Nephron progenitor cell (in vitro differentiated cells): Measurements from ENCODE around the gene PXN.

Source experiments
- DNase-seq: peaks from one replicate; pipeline ENCODE4 v3.0.0; 2021
- H3K27ac Mint-ChIP-seq: 2 replicates; pipeline ENCODE4 v1.8.0; 2021; ENCODE audit warnings: mild to moderate bottlenecking, moderate library complexity, mixed read lengths
- H3K27me3 Mint-ChIP-seq: 2 replicates; pipeline ENCODE4 v1.8.0; 2021; ENCODE audit warnings: mild to moderate bottlenecking, low read depth, mixed read lengths; ENCODE audit not compliant: poor library complexity
- H3K36me3 Mint-ChIP-seq: 2 replicates; pipeline ENCODE4 v1.8.0; 2021; ENCODE audit warnings: low read depth, mixed read lengths
- H3K4me1 Mint-ChIP-seq: 2 replicates; pipeline ENCODE4 v1.8.0; 2021; ENCODE audit warnings: mixed read lengths
- H3K4me3 Mint-ChIP-seq: 2 replicates; pipeline ENCODE4 v1.8.0; 2021; ENCODE audit warnings: mild to moderate bottlenecking, moderate library complexity, mixed read lengths
- H3K9me3 Mint-ChIP-seq: 2 replicates; pipeline ENCODE4 v1.8.0; 2021; ENCODE audit warnings: mild to moderate bottlenecking, moderate library complexity, mixed read lengths
- CTCF ChIP-seq: fragments of 200-600 bp; sonication (generic); IDR thresholded peaks from 2 replicates; pipeline ENCODE4 v1.5.0; 2021; ENCODE audit warnings: antibody characterized with exemption

Gene PXN

DNA sequence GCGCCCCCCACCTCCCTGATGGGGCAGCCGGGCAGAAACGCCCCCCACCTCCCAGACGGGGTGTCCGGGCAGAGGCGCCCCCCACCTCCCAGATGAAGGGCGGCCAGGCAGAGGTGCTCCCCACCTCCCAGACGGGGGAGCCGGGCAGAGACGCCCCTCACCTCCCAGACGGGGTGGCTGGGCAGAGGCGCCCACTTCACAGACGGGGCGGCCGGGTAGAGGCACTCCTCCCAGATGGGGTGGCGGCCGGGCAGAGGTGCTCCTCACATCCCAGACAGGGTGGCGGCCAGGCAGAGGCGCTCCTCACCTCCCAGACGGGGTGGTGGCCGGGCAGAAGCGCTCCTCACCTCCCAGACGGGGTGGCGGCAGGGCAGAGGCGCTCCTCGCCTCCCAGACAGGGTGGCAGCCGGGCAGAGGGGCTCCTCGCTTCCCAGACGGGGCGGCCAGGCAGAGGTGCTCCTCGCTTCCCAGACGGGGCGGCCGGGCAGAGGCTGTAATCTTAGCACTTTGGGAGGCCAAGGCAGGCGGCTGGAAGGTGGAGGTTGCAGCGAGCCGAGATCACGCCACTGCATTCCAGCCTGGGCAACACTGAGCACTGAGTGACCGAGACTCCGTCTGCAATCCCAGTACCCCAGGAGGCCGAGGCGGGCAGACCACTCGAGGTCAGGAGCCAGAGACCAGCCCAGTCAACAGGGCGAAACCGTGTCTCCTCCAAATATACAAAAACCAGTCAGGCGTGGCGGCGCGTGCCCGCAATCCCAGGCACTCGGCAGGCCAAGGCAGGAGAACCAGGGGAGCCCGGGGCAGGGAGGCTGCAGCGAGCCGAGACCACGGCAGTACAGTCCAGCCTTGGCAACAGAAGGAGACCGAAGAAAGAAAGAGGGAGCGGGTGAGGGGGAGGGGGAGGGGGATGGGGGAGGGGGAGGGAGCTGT lies 12.9 kb upstream of the PXN start:
- Mint-ChIP-seq H3K27ac (no peak overlapping the region), H3K27me3 (peaks cover 8% of the 10 kb centered on the region), H3K4me3 (no peak overlapping the region), H3K36me3 (no peaks in the 10 kb centered on the region), H3K4me1 (no peaks in the 10 kb centered on the region), H3K9me3 (peaks cover 23% of the 10 kb centered on the region)
- no peak for TF ChIP-seq CTCF
- DNase-seq = no peak

DNA sequence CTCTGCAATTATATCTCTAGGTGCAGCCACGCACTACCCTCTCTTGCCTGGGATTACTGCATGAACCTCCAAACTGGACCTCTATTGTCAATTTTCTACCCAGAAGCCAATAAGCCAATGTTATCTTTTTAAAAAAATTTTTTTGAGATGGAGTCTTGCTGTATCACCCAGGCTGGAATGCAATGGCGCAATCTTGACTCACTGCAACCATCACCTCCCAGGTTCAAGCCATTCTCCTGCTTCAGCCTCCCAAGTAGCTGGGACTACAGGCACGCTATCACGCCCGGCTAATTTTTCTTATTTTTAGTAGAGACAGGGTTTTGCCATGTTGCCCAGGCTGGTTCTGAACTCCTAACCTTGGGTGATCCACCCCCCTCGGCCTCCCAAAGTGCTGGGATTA lies 11.2 kb upstream of the PXN start:
- no peak for TF ChIP-seq CTCF
- no peak overlapping the region for H3K27ac Mint-ChIP-seq
- peaks cover 23% of the 10 kb centered on the region for H3K9me3 Mint-ChIP-seq
- DNase-seq = no peak
- H3K36me3 Mint-ChIP-seq = no peaks in the 10 kb centered on the region
- no peaks in the 10 kb centered on the region for H3K27me3 Mint-ChIP-seq
- no peaks in the 10 kb centered on the region for H3K4me1 Mint-ChIP-seq
- H3K4me3 Mint-ChIP-seq = no peak overlapping the region

DNA sequence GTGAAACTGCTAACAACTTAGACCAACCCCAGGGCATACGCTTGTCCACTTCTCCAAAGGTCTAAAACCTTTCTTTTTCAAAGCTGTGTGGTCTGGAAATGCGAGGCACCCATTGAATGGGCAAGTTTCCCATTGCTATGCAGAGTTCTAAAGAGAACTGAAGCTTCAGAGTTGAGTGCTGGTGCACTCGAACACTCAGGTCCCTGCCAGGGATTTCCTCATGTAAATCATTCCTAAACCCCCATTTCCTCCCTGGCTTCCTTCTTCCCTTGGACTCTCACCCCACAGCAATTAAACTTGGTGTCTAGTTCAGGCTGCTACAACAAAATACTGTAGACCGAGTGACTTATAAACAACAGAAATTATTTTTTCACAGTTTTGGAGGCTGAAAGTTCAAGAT lies 2.2 kb upstream of the PXN start:
- TF ChIP-seq CTCF = no peak
- DNase-seq = no peak
- Mint-ChIP-seq H3K4me3 (no peak overlapping the region), H3K4me1 (peaks cover 50% of the 10 kb centered on the region), H3K27ac (no peak overlapping the region), H3K9me3 (no peaks in the 10 kb centered on the region), H3K36me3 (no peaks in the 10 kb centered on the region), H3K27me3 (no peaks in the 10 kb centered on the region)

DNA sequence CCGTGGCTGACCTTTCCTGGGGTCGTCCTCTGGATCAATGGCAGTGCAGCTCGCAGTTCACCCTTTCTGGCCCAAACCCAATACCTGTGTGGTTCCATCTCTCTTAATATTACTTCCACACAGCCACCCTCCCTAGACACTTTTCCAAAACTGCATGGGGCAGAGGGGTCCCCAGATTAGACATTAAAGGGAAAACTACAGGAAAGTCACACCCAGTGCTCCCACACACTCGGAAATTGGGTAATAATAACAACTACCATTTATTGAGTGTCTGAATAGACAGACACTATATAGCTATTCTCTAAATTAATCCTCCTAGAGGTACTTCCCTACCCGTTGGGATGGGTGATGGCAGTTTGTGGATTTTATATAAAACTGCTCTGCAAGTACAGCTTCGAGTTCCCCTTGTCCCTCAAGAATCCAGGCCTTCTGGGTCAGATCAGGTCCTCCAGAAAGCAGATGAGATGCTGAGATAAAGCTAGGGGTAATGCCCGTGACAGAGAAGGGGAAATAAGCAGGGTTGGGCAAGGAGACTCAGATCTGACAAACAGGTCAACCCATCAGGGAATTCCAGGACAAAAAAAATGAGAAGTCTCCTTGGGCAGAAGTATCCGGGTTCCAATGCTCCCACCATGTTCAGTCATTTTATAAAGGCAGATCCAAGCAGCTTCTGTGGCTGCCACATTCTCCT lies 795 bp upstream of the PXN start:
- Mint-ChIP-seq H3K36me3 (no peaks in the 10 kb centered on the region), H3K27me3 (no peaks in the 10 kb centered on the region), H3K9me3 (no peaks in the 10 kb centered on the region), H3K4me3 (peak overlapping the region; percentile 88), H3K4me1 (peaks cover 62% of the 10 kb centered on the region), H3K27ac (no peak overlapping the region)
- no peak for TF ChIP-seq CTCF
- no peak for DNase-seq

DNA sequence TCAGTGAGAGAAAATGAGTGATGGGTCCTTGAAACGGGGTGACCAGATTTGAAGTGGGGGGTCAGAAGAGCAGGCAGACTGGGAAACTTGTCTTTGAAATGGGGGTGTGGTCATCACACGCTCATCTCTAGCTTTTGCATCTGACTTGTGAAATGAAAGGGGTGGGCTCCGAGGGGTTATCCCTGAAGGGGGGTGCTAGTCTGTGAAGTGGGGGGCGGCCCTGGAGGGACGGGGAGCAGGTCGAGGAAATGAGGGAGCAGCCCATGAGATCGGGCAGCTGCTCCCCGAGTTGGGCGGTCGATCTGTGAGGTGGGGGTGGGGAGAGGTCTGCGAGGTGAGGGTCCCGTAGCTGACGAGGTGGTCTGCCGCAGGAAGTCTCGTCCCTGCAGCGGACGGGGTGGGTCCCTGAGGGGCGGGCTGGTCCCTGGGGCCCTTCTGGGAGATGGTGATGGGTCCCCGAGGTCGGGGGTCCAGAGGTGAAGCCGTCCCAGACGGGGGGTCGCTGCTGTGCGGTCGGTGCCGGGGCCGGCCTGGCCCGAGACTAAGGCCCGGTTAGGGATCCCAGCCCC lies 542 bp downstream of the PXN start:
- TF ChIP-seq CTCF = no peak
- Mint-ChIP-seq H3K27me3 (no peaks in the 10 kb centered on the region), H3K4me3 (peak overlapping the region; percentile 86), H3K27ac (no peak overlapping the region), H3K4me1 (peaks cover 69% of the 10 kb centered on the region), H3K36me3 (no peaks in the 10 kb centered on the region), H3K9me3 (no peaks in the 10 kb centered on the region)
- no peak for DNase-seq
